ENCODE data around the gene REEP3. TPM values are rescaled to one million over a fixed set of nuclear protein-coding genes. Genes with fewer than 3 reads are reported as not detected.

Gene REEP3
- total and polyA plus RNA-seq, 7 donors: 6.5 to 18.4 (median 16.1) TPM

- H3K4me1 ChIP-seq: peaks cover 6% of the 10 kb centered on the region
- no peak overlapping the region for H3K27ac ChIP-seq
- no peak for TF ChIP-seq CTCF (IDR thresholded peaks at IDR 0.05)
- WGBS, 3 donors: 84% methylated on average over 1 of the region's 1 CpG
- H3K27me3 ChIP-seq (ENCODE audit: insufficient read depth in 3 of 3, low read length in 2 of 3): no peaks in the 10 kb centered on the region
- H3K4me3 ChIP-seq: no peak overlapping the region
- DNase-seq (no peak), ATAC-seq (no peak)
- H3K36me3 ChIP-seq (ENCODE audit: insufficient read depth in 1 of 2, low read depth in 1 of 2): peaks cover 0 to 26% of the 10 kb centered on the region in 2 donors
- no peaks in the 10 kb centered on the region for H3K9me3 ChIP-seq
- intact Hi-C loops (cut with DNase I): loop anchor here in 1 of 2 donors (5.0 kb wide), 1 partner anchor 36 kb away; no protein-coding TSS in a partner anchor
These were observed 87.3 kb downstream of the REEP3 start for GRCh38 chr10:63608511-63608910.

- no peak for TF ChIP-seq CTCF (IDR thresholded peaks at IDR 0.05)
- Histone ChIP-seq H3K27ac (no peak overlapping the region), H3K4me1 (no peaks in the 10 kb centered on the region), H3K27me3 (ENCODE audit: insufficient read depth in 3 of 3, low read length in 2 of 3) (no peaks in the 10 kb centered on the region), H3K36me3 (ENCODE audit: insufficient read depth in 1 of 2, low read depth in 1 of 2) (peaks cover 0 to 18% of the 10 kb centered on the region in 2 donors), H3K9me3 (no peaks in the 10 kb centered on the region), H3K4me3 (no peak overlapping the region)
- intact Hi-C loops (cut with DNase I): no loop called here
- no peak for DNase-seq
- no peak for ATAC-seq
- 60 to 86% (median 70%) methylated on average over 2 of the region's 2 CpGs for WGBS, 3 donors
These were observed 89.9 kb downstream of the REEP3 start for GRCh38 chr10:63611078-63611477.

GRCh38 chr10:63614371-63614891, 93.2 kb downstream of the REEP3 start:
- H3K27me3 ChIP-seq (ENCODE audit: insufficient read depth in 3 of 3, low read length in 2 of 3): no peaks in the 10 kb centered on the region
- 38 to 54% (median 40%) methylated on average over 2 of the region's 2 CpGs for WGBS, 3 donors
- no peaks in the 10 kb centered on the region for H3K9me3 ChIP-seq
- DNase-seq (no peak), ATAC-seq (no peak)
- peaks cover 0 to 28% of the 10 kb centered on the region in 2 donors for H3K36me3 ChIP-seq (ENCODE audit: insufficient read depth in 1 of 2, low read depth in 1 of 2)
- no peak overlapping the region for H3K27ac ChIP-seq
- intact Hi-C loops (cut with DNase I): no loop called here
- no peak overlapping the region for H3K4me3 ChIP-seq
- no peak for TF ChIP-seq CTCF (IDR thresholded peaks at IDR 0.05)
- H3K4me1 ChIP-seq: no peaks in the 10 kb centered on the region

GRCh38 chr10:63618552-63618951, 97.4 kb downstream of the REEP3 start:
- H3K36me3 ChIP-seq (ENCODE audit: insufficient read depth in 1 of 2, low read depth in 1 of 2): peaks cover 0 to 48% of the 10 kb centered on the region in 2 donors
- 97 to 98% (median 97%) methylated on average over 3 of the region's 3 CpGs for WGBS, 3 donors
- no peak for DNase-seq

More at GRCh38 chr10:63618552-63618951, 97.4 kb downstream of the REEP3 start:
- H3K9me3 ChIP-seq: no peaks in the 10 kb centered on the region
- H3K4me3 ChIP-seq: no peak overlapping the region
- intact Hi-C loops (cut with DNase I): no loop called here
- no peaks in the 10 kb centered on the region for H3K4me1 ChIP-seq
- no peaks in the 10 kb centered on the region for H3K27me3 ChIP-seq (ENCODE audit: insufficient read depth in 3 of 3, low read length in 2 of 3)
- TF ChIP-seq CTCF (IDR thresholded peaks at IDR 0.05): no peak
- no peak overlapping the region for H3K27ac ChIP-seq
- no peak for ATAC-seq

All from psoas muscle (tissue), 8 donors.